ENCODE results near the gene TTLL5.

- no peak for TF ChIP-seq POLR2A (IDR thresholded peaks at IDR 0.05; ENCODE audit: low read depth, low read length)
- no peak for TF ChIP-seq CTCF (conservative IDR thresholded peaks at IDR 0.05; ENCODE audit: low read depth, low read length)
- TF ChIP-seq RFX5 (IDR thresholded peaks at IDR 0.05; ENCODE audit: low read depth, low read length) = no peak
- no peak for TF ChIP-seq MAFK (IDR thresholded peaks at IDR 0.05; ENCODE audit: low read depth, low read length)
- TF ChIP-seq MAZ (IDR thresholded peaks at IDR 0.05; ENCODE audit: borderline replicate concordance, low read depth, low read length) = no peak
- no peak for TF ChIP-seq SMC3 (IDR thresholded peaks at IDR 0.05; ENCODE audit: low read depth, low read length)
- TF ChIP-seq NFE2L2 (IDR thresholded peaks at IDR 0.05; ENCODE audit: low read depth, low read length) = no peak
- no peak for TF ChIP-seq RAD21 (IDR thresholded peaks at IDR 0.05; ENCODE audit: low read length)
- TF ChIP-seq CEBPB (IDR thresholded peaks at IDR 0.05; ENCODE audit: low read depth, low read length) = no peak
- TF ChIP-seq ELK1 (IDR thresholded peaks at IDR 0.05; ENCODE audit: borderline replicate concordance, low read depth, low read length) = no peak
- TF ChIP-seq RCOR1 (IDR thresholded peaks at IDR 0.05; ENCODE audit: insufficient replicate concordance, low read length) = no peak
- TF ChIP-seq USF2 (IDR thresholded peaks at IDR 0.05; ENCODE audit: low read depth, low read length) = no peak
- no peak for TF ChIP-seq MXI1 (IDR thresholded peaks at IDR 0.05; ENCODE audit: borderline replicate concordance, low read depth, low read length)
- TF ChIP-seq CHD1 (IDR thresholded peaks at IDR 0.05; ENCODE audit: low read depth, low read length) = no peak
These were observed 267.7 kb downstream of the TTLL5 start for GRCh38 chr14:75928690-75929181.
